ENCODE results near the gene RNF38. TPM values are rescaled to one million over a fixed set of nuclear protein-coding genes. Genes with fewer than 3 reads are reported as not detected.

RNF38 gene
- total RNA-seq, 1 donor from 2014 or later: 39.6 TPM

- Histone ChIP-seq H3K4me1 (ENCODE audit: insufficient read depth, low read length) (no peaks in the 10 kb centered on the region), H3K4me3 (ENCODE audit: insufficient read depth, low read depth, low read length) (no peak overlapping the region), H3K27me3 (ENCODE audit: insufficient read depth, low read length) (no peaks in the 10 kb centered on the region), H3K36me3 (ENCODE audit: insufficient read depth, low read length) (no peaks in the 10 kb centered on the region), H2AFZ (ENCODE audit: low read depth, low read length) (no peak overlapping the region), H3K9ac (ENCODE audit: low read length) (no peak overlapping the region), H3K9me3 (ENCODE audit: insufficient read depth, low read depth, low read length) (no peaks in the 10 kb centered on the region), H3K79me2 (ENCODE audit: insufficient read depth, low read length) (peaks cover 3% of the 10 kb centered on the region), H3K4me2 (ENCODE audit: low read length) (no peak overlapping the region), H4K20me1 (ENCODE audit: insufficient read depth, low read length) (peaks cover 42% of the 10 kb centered on the region), H3K27ac (ENCODE audit: low read depth, low read length) (no peak overlapping the region)
- DNase-seq (ENCODE audit: low read depth) (no peak), FAIRE-seq (no peak)
- TF ChIP-seq, protein P1, sequence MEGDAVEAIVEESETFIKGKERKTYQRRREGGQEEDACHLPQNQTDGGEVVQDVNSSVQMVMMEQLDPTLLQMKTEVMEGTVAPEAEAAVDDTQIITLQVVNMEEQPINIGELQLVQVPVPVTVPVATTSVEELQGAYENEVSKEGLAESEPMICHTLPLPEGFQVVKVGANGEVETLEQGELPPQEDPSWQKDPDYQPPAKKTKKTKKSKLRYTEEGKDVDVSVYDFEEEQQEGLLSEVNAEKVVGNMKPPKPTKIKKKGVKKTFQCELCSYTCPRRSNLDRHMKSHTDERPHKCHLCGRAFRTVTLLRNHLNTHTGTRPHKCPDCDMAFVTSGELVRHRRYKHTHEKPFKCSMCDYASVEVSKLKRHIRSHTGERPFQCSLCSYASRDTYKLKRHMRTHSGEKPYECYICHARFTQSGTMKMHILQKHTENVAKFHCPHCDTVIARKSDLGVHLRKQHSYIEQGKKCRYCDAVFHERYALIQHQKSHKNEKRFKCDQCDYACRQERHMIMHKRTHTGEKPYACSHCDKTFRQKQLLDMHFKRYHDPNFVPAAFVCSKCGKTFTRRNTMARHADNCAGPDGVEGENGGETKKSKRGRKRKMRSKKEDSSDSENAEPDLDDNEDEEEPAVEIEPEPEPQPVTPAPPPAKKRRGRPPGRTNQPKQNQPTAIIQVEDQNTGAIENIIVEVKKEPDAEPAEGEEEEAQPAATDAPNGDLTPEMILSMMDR (IDR thresholded peaks at IDR 0.05; ENCODE audit: insufficient read depth, low read depth, low read length): no peak
- TF ChIP-seq EZH2 (IDR thresholded peaks at IDR 0.05; ENCODE audit: insufficient read depth, low read length): no peak
- no peaks in the 10 kb centered on the region for H3K36me3 Mint-ChIP-seq (ENCODE audit: low read depth, unreplicated experiment)
- no peak overlapping the region for H3K27ac Mint-ChIP-seq (ENCODE audit: unreplicated experiment)
- H3K27me3 Mint-ChIP-seq (ENCODE audit: low read depth, unreplicated experiment): no peaks in the 10 kb centered on the region
- H3K4me1 Mint-ChIP-seq (ENCODE audit: low read depth, unreplicated experiment): peaks cover 8% of the 10 kb centered on the region
- no peaks in the 10 kb centered on the region for H3K9me3 Mint-ChIP-seq (ENCODE audit: unreplicated experiment)
- H3K4me3 Mint-ChIP-seq (ENCODE audit: unreplicated experiment): no peak overlapping the region
These were observed 37.7 kb upstream of the RNF38 start for GRCh38 chr9:36437790-36438189.

GRCh38 chr9:36436909-36437308 is 36.8 kb upstream of the RNF38 start:
- FAIRE-seq (no peak), DNase-seq (ENCODE audit: low read depth) (no peak)
- Histone ChIP-seq H3K4me2 (ENCODE audit: low read length) (no peak overlapping the region), H4K20me1 (ENCODE audit: insufficient read depth, low read length) (peaks cover 35% of the 10 kb centered on the region), H3K27ac (ENCODE audit: low read depth, low read length) (no peak overlapping the region), H3K79me2 (ENCODE audit: insufficient read depth, low read length) (no peaks in the 10 kb centered on the region), H3K27me3 (ENCODE audit: insufficient read depth, low read length) (no peaks in the 10 kb centered on the region), H3K4me3 (ENCODE audit: insufficient read depth, low read depth, low read length) (no peak overlapping the region), H3K36me3 (ENCODE audit: insufficient read depth, low read length) (no peaks in the 10 kb centered on the region), H3K9ac (ENCODE audit: low read length) (no peak overlapping the region), H2AFZ (ENCODE audit: low read depth, low read length) (no peak overlapping the region), H3K4me1 (ENCODE audit: insufficient read depth, low read length) (no peaks in the 10 kb centered on the region), H3K9me3 (ENCODE audit: insufficient read depth, low read depth, low read length) (no peaks in the 10 kb centered on the region)
- H3K27ac Mint-ChIP-seq (ENCODE audit: unreplicated experiment): no peak overlapping the region
- peaks cover 4% of the 10 kb centered on the region for H3K4me1 Mint-ChIP-seq (ENCODE audit: low read depth, unreplicated experiment)
- no peaks in the 10 kb centered on the region for H3K9me3 Mint-ChIP-seq (ENCODE audit: unreplicated experiment)
- no peak for TF ChIP-seq EZH2 (IDR thresholded peaks at IDR 0.05; ENCODE audit: insufficient read depth, low read length)
- TF ChIP-seq, protein P1 (IDR thresholded peaks at IDR 0.05; ENCODE audit: insufficient read depth, low read depth, low read length): no peak
- no peaks in the 10 kb centered on the region for H3K36me3 Mint-ChIP-seq (ENCODE audit: low read depth, unreplicated experiment)
- no peak overlapping the region for H3K4me3 Mint-ChIP-seq (ENCODE audit: unreplicated experiment)
- no peaks in the 10 kb centered on the region for H3K27me3 Mint-ChIP-seq (ENCODE audit: low read depth, unreplicated experiment)

DNA sequence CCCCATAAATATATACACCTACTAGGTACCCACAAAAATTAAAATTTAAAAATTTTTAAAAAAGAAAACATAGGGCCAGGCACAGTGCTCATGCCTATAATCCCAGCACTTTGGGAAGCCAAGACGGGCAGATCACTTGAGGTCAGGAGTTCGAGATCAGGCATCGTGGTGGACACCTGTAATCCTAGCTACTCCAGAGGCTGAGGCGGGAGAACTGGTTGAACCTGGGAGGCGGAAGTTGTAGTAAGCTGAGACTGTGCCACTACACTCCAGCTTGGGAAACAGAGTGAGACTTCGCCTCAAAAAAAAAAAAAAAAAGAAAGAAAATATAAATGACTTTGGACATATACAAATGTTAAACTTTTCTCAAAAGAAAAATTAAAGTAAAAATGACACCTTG is 33.3 kb upstream of the RNF38 start:
- H3K27me3 ChIP-seq (ENCODE audit: insufficient read depth, low read length): no peaks in the 10 kb centered on the region
- no peaks in the 10 kb centered on the region for H3K9me3 ChIP-seq (ENCODE audit: insufficient read depth, low read depth, low read length)
- H2AFZ ChIP-seq (ENCODE audit: low read depth, low read length): no peak overlapping the region
- FAIRE-seq: no peak
- H3K4me3 ChIP-seq (ENCODE audit: insufficient read depth, low read depth, low read length): no peak overlapping the region
- H3K27ac ChIP-seq (ENCODE audit: low read depth, low read length): no peak overlapping the region
- H3K9ac ChIP-seq (ENCODE audit: low read length): no peak overlapping the region
- Mint-ChIP-seq H3K27ac (ENCODE audit: unreplicated experiment) (no peak overlapping the region), H3K9me3 (ENCODE audit: unreplicated experiment) (no peaks in the 10 kb centered on the region), H3K27me3 (ENCODE audit: low read depth, unreplicated experiment) (no peaks in the 10 kb centered on the region), H3K4me1 (ENCODE audit: low read depth, unreplicated experiment) (peaks cover 2% of the 10 kb centered on the region), H3K4me3 (ENCODE audit: unreplicated experiment) (no peak overlapping the region), H3K36me3 (ENCODE audit: low read depth, unreplicated experiment) (peaks cover 4% of the 10 kb centered on the region)
- H3K36me3 ChIP-seq (ENCODE audit: insufficient read depth, low read length): no peaks in the 10 kb centered on the region
- peaks cover 27% of the 10 kb centered on the region for H4K20me1 ChIP-seq (ENCODE audit: insufficient read depth, low read length)
- no peaks in the 10 kb centered on the region for H3K4me1 ChIP-seq (ENCODE audit: insufficient read depth, low read length)
- H3K4me2 ChIP-seq (ENCODE audit: low read length): no peak overlapping the region
- TF ChIP-seq EZH2 (IDR thresholded peaks at IDR 0.05; ENCODE audit: insufficient read depth, low read length): no peak
- TF ChIP-seq, protein P1 (IDR thresholded peaks at IDR 0.05; ENCODE audit: insufficient read depth, low read depth, low read length): no peak
- H3K79me2 ChIP-seq (ENCODE audit: insufficient read depth, low read length): peaks cover 2% of the 10 kb centered on the region
- no peak for DNase-seq (ENCODE audit: low read depth)
